Stimulated activated CD4-positive, alpha-beta T cell treated with anti-CD3 and anti-CD28 coated beads, Interleukin-4, amount 100 ng/mL, for 1 hour (primary cell): Measurements from ENCODE around the gene SYNDIG1L.

ENCODE experiments used
- DNase-seq: peaks from one replicate; pipeline ENCODE4 v3.0.0-alpha.2; 2020

Gene SYNDIG1L

GRCh38 chr14:74358176-74358829 lies 67.7 kb downstream of the SYNDIG1L start:
- no peak for DNase-seq

- no peak for DNase-seq
These were observed 68.4 kb downstream of the SYNDIG1L start for GRCh38 chr14:74357585-74357984.

GRCh38 chr14:74356892-74357575 lies 69.0 kb downstream of the SYNDIG1L start:
- DNase-seq, result no peak
